HCT116 (cell line): ENCODE data around the gene SLC6A6. TPM values are rescaled to one million over a fixed set of nuclear protein-coding genes. Genes with fewer than 3 reads are reported as not detected.

Source experiments
- ATAC-seq: fragments of 200-7000 bp; cut with Tn5 transposase; 2 replicates; pipeline ENCODE4 v1.9.1; 2020; ENCODE audit warnings: mild to moderate bottlenecking, moderate library complexity
- BruUV-seq: library from RNA; stranded (reverse); fragments of 400-500 nt; replicated peaks from 2 replicates; lab custom pipeline; 2021; lab: Mats Ljungman, UMichigan
- CTCF ChIA-PET: fragments of 300-600 bp; sonication (Branson Sonifier 250); formaldehyde crosslinking; loops from one replicate; lab custom pipeline; 2021; ENCODE audit warnings: antibody characterized with exemption; lab: Charles Lee
- POLR2A ChIA-PET: fragments of 300-600, 350-600 bp; sonication (Branson Sonifier 250); formaldehyde crosslinking; loops from one replicate; lab custom pipeline; 2021; ENCODE audit warnings: antibody characterized with exemption; lab: Charles Lee
- RAD21 ChIA-PET, 2 experiments: fragments of 300-600 bp; sonication (Branson Sonifier 250); formaldehyde crosslinking; loops; one replicate each; lab custom pipeline; 2023; ENCODE audit warnings: low total read pairs in 2 of 2; ENCODE audit not compliant: uncharacterized antibody in 2 of 2, unreplicated experiment in 2 of 2, low non-redundant PET in 1 of 2; lab: Charles Lee
- DNase-seq: peaks from one replicate; pipeline ENCODE4 v3.0.0-alpha.2; 2010; ENCODE audit warnings: low read depth, low spot score
- H2AFZ ChIP-seq: fragments of 200-600 bp; shearing (Covaris generic), sonication (generic); 2 replicates; pipeline ENCODE4 v1.6.1; 2017; ENCODE audit warnings: low read depth, mixed run types, mixed read lengths, antibody characterized with exemption, low read length; ENCODE audit not compliant: poor library complexity, severe bottlenecking
- H3K27ac ChIP-seq: 2 replicates; pipeline ENCODE4 v1.5.1; 2012; ENCODE audit warnings: low read depth, low read length
- H3K27me3 ChIP-seq: fragments of 200-600 bp; sonication (generic); 2 replicates; pipeline ENCODE4 v1.6.1; 2016; ENCODE audit warnings: mixed run types, low read length, mixed read lengths; ENCODE audit not compliant: insufficient read depth
- H3K36me3 ChIP-seq, 2 experiments: fragments of 200-500 bp in 1 of 2; fragments of 200-600 bp in 1 of 2; sonication (Bioruptor generic) in 1 of 2; sonication (generic) in 1 of 2; 2 replicates each; pipeline versions ENCODE4 v1.5.1 to v1.6.1; 2014 to 2016; ENCODE audit warnings: low read length in 2 of 2, inconsistent platforms in 1 of 2, mixed read lengths in 1 of 2, mixed run types in 1 of 2; ENCODE audit not compliant: insufficient read depth in 2 of 2, control insufficient read depth in 1 of 2
- H3K4me1 ChIP-seq, 2 experiments: fragments of 200-600 bp in 1 of 2; sonication (generic) in 1 of 2; 2 replicates each; pipeline versions ENCODE4 v1.5.1 to v1.6.1; 2012 to 2017; ENCODE audit warnings: low read length in 2 of 2, inconsistent platforms in 1 of 2, mild to moderate bottlenecking in 1 of 2, mixed read lengths in 1 of 2, mixed run types in 1 of 2, moderate library complexity in 1 of 2; ENCODE audit not compliant: insufficient read depth in 2 of 2, control insufficient read depth in 1 of 2
- H3K4me2 ChIP-seq: fragments of 200-600 bp; sonication (generic); 2 replicates; pipeline ENCODE4 v1.6.1; 2017; ENCODE audit warnings: mixed run types, low read length, mixed read lengths
- H3K4me3 ChIP-seq, 2 experiments: fragments of 200-600 bp in 1 of 2; sonication (generic) in 1 of 2; replicated peaks in 1 of 2; 2 replicates each; pipeline ENCODE4 v1.5.1; 2011 to 2016; ENCODE audit warnings: low read length in 2 of 2, control low read depth in 1 of 2, low read depth in 1 of 2, mild to moderate bottlenecking in 1 of 2, mixed read lengths in 1 of 2, mixed run types in 1 of 2
- H3K79me2 ChIP-seq: fragments of 200-600 bp; sonication (generic); 2 replicates; pipeline ENCODE4 v1.6.1; 2017; ENCODE audit warnings: mild to moderate bottlenecking, mixed run types, low read length, moderate library complexity, mixed read lengths; ENCODE audit not compliant: insufficient read depth
- H3K9ac ChIP-seq: fragments of 200-600 bp; sonication (generic); 2 replicates; pipeline ENCODE4 v1.6.1; 2016; ENCODE audit warnings: low read length, mixed read lengths
- H3K9me2 ChIP-seq: fragments of 200-600 bp; sonication (generic), shearing (Covaris generic); 2 replicates; pipeline ENCODE4 v1.6.1; 2017; ENCODE audit warnings: mixed run types, mild to moderate bottlenecking, moderate library complexity; ENCODE audit not compliant: insufficient read depth
- H3K9me3 ChIP-seq, 2 experiments: fragments of 200-500 bp in 1 of 2; fragments of 200-600 bp in 1 of 2; sonication (Bioruptor generic) in 1 of 2; sonication (generic) in 1 of 2; 2 replicates each; pipeline ENCODE4 v1.6.1; 2014 to 2017; ENCODE audit warnings: low read length in 2 of 2, mixed read lengths in 2 of 2, inconsistent platforms in 1 of 2, low read depth in 1 of 2, mild to moderate bottlenecking in 1 of 2, mixed run types in 1 of 2, moderate library complexity in 1 of 2; ENCODE audit not compliant: control insufficient read depth in 1 of 2, insufficient read depth in 1 of 2
- H4K20me1 ChIP-seq: fragments of 200-600 bp; sonication (generic), shearing (Covaris generic); 2 replicates; pipeline ENCODE4 v1.6.1; 2017; ENCODE audit warnings: mixed run types, mild to moderate bottlenecking, moderate library complexity; ENCODE audit not compliant: insufficient read depth
- CEBPB ChIP-seq: IDR thresholded peaks from 2 replicates; pipeline ENCODE4 v1.6.1; 2012; ENCODE audit warnings: low read depth
- ELF1 ChIP-seq: IDR thresholded peaks from 2 replicates; pipeline ENCODE4 v1.6.1; 2012; ENCODE audit warnings: low read depth, borderline replicate concordance
- JUND ChIP-seq: IDR thresholded peaks from 2 replicates; pipeline ENCODE4 v1.6.1; 2012
- POLR2A ChIP-seq: IDR thresholded peaks from 2 replicates; pipeline ENCODE4 v1.7.0; 2011; ENCODE audit warnings: borderline replicate concordance; ENCODE audit not compliant: insufficient read depth, insufficient read length; ENCODE audit errors: extremely low read depth
- POLR2AphosphoS5 ChIP-seq: IDR thresholded peaks from 2 replicates; pipeline ENCODE4 v1.6.1; 2011; ENCODE audit warnings: mild to moderate bottlenecking, low read depth, low read length, moderate library complexity
- RAD21 ChIP-seq: IDR thresholded peaks from 2 replicates; pipeline ENCODE4 v1.6.1; 2012; ENCODE audit warnings: low read depth, mild to moderate bottlenecking
- SIN3A ChIP-seq: IDR thresholded peaks from 2 replicates; pipeline ENCODE4 v1.6.1; 2012; ENCODE audit warnings: low read depth
- SRF ChIP-seq: IDR thresholded peaks from 2 replicates; pipeline ENCODE4 v1.6.1; 2012; ENCODE audit warnings: low read depth
- TCF7L2 ChIP-seq: IDR thresholded peaks from 2 replicates; pipeline ENCODE4 v1.7.0; 2011; ENCODE audit warnings: borderline replicate concordance, inconsistent platforms; ENCODE audit not compliant: insufficient read depth, insufficient read length; ENCODE audit errors: extremely low read depth
- ZFX ChIP-seq: fragments of 450-650 bp; IDR thresholded peaks from 2 replicates; pipeline ENCODE4 v1.6.1; 2017
- ZNF274 ChIP-seq: fragments of 200-500 bp; sonication (Bioruptor generic); IDR thresholded peaks from 2 replicates; pipeline ENCODE4 v1.6.1; 2014; ENCODE audit warnings: mild to moderate bottlenecking, low read depth, low read length, inconsistent platforms
- intact Hi-C: fragments of 100-400 bp; cut with micrococcal nuclease; formaldehyde crosslinking; loops from 2 replicates; pipeline ENCODE4 v1.10.0; 2022
- total RNA-seq: library from RNA; stranded (reverse); gene quantifications from one replicate; pipeline ENCODE4 v1.2.1, GENCODE V29; 2021; ENCODE audit not compliant: unreplicated experiment
- TF ChIP-seq, protein P1 (sequence below): IDR thresholded peaks from 2 replicates; pipeline ENCODE4 v1.6.1; 2012
- TF ChIP-seq, protein P2 (sequence below): IDR thresholded peaks from 2 replicates; pipeline ENCODE4 v1.6.1; 2012; ENCODE audit warnings: low read depth
- TF ChIP-seq, protein P3 (sequence below): IDR thresholded peaks from 2 replicates; pipeline ENCODE4 v1.6.1; 2012

Gene SLC6A6
- total RNA-seq, 1 experiment from 2014 or later: 36.3 TPM

DNA sequence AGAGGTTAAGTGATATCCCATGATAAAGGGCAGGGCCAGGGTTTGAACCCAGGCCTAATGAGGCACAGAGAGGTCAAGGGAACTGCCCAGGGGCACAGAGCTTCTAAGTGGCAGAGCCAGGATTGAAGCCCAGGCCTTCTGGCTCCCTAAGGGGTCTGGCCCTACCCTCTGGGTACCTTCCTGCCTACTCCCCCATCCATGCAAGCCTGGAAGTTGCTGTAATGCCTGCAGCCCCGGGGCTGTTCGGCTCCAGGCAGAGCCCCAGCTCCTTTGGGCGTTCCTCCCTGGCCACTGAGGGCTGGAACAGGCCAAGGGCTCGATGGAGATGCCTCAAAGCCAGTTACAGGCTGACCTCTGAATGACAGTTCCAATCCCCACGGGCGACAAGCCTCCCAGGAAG, 133.2 kb downstream of the SLC6A6 start:
- no peaks in the 10 kb centered on the region for H3K9me3 ChIP-seq
- H3K27ac ChIP-seq: no peak overlapping the region
- H4K20me1 ChIP-seq: no peaks in the 10 kb centered on the region
- no peaks in the 10 kb centered on the region for H3K36me3 ChIP-seq
- no peaks in the 10 kb centered on the region for H3K27me3 ChIP-seq
- no peak overlapping the region for H3K4me3 ChIP-seq
- H3K9me2 ChIP-seq: no peaks in the 10 kb centered on the region
- TF ChIP-seq, protein P1, sequence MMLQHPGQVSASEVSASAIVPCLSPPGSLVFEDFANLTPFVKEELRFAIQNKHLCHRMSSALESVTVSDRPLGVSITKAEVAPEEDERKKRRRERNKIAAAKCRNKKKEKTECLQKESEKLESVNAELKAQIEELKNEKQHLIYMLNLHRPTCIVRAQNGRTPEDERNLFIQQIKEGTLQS: no peak
- TF ChIP-seq RAD21: no peak
- TF ChIP-seq CEBPB: no peak
- TF ChIP-seq ZFX: no peak
- TF ChIP-seq, protein P2, sequence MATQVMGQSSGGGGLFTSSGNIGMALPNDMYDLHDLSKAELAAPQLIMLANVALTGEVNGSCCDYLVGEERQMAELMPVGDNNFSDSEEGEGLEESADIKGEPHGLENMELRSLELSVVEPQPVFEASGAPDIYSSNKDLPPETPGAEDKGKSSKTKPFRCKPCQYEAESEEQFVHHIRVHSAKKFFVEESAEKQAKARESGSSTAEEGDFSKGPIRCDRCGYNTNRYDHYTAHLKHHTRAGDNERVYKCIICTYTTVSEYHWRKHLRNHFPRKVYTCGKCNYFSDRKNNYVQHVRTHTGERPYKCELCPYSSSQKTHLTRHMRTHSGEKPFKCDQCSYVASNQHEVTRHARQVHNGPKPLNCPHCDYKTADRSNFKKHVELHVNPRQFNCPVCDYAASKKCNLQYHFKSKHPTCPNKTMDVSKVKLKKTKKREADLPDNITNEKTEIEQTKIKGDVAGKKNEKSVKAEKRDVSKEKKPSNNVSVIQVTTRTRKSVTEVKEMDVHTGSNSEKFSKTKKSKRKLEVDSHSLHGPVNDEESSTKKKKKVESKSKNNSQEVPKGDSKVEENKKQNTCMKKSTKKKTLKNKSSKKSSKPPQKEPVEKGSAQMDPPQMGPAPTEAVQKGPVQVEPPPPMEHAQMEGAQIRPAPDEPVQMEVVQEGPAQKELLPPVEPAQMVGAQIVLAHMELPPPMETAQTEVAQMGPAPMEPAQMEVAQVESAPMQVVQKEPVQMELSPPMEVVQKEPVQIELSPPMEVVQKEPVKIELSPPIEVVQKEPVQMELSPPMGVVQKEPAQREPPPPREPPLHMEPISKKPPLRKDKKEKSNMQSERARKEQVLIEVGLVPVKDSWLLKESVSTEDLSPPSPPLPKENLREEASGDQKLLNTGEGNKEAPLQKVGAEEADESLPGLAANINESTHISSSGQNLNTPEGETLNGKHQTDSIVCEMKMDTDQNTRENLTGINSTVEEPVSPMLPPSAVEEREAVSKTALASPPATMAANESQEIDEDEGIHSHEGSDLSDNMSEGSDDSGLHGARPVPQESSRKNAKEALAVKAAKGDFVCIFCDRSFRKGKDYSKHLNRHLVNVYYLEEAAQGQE: no peak
- TF ChIP-seq SIN3A: no peak
- TF ChIP-seq, protein P3, sequence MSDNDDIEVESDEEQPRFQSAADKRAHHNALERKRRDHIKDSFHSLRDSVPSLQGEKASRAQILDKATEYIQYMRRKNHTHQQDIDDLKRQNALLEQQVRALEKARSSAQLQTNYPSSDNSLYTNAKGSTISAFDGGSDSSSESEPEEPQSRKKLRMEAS: no peak
- TF ChIP-seq JUND: no peak
- no peak for TF ChIP-seq POLR2A
- TF ChIP-seq POLR2AphosphoS5: no peak
- no peak for TF ChIP-seq ZNF274
- no peak for TF ChIP-seq SRF
- no peak for TF ChIP-seq TCF7L2
- TF ChIP-seq ELF1: no peak
- no peak overlapping the region for H3K4me2 ChIP-seq
- CTCF ChIA-PET: interaction anchor here (0.5 kb wide), 1 partner anchor 37 kb away, joined by 3 read pairs; no protein-coding TSS in a partner anchor
- DNase-seq (no peak), ATAC-seq (no peak)
- no peak overlapping the region for H3K9ac ChIP-seq
- peaks cover 3 to 19% of the 10 kb centered on the region in 2 experiments; a peak in 3 of 4 replicates for H3K4me1 ChIP-seq
- intact Hi-C loops: no loop called here
- POLR2A ChIA-PET: no interaction called here
- H2AFZ ChIP-seq: no peak overlapping the region
- no peaks in the 10 kb centered on the region for H3K79me2 ChIP-seq
- BruUV-seq: no TSS peak
- RAD21 ChIA-PET: no interaction called here
